HG02571 (cell line): Measurements from ENCODE around the gene RMND5B.
"Not testable (repeated sequence)": the region's sequence is repeated elsewhere in the genome, so short reads cannot be mapped to it uniquely, and the experiment has no call there.

Experiments
- ATAC-seq: cut with Tn5 transposase; IDR thresholded peaks from one replicate; pipeline ENCODE4 v1.9.1; 2021; ENCODE audit warnings: mild to moderate bottlenecking, moderate library complexity; ENCODE audit not compliant: unreplicated experiment

The RMND5B gene, protein sequence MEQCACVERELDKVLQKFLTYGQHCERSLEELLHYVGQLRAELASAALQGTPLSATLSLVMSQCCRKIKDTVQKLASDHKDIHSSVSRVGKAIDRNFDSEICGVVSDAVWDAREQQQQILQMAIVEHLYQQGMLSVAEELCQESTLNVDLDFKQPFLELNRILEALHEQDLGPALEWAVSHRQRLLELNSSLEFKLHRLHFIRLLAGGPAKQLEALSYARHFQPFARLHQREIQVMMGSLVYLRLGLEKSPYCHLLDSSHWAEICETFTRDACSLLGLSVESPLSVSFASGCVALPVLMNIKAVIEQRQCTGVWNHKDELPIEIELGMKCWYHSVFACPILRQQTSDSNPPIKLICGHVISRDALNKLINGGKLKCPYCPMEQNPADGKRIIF

GRCh38 chr5:178130576-178131445 is at the start of gene RMND5B:
Gene RMND5B, plus strand, starts transcription at chr5:178131014. Its CDS starts 7,106 bp downstream, at chr5:178138120.
- ATAC-seq = peak; percentile 76

DNA sequence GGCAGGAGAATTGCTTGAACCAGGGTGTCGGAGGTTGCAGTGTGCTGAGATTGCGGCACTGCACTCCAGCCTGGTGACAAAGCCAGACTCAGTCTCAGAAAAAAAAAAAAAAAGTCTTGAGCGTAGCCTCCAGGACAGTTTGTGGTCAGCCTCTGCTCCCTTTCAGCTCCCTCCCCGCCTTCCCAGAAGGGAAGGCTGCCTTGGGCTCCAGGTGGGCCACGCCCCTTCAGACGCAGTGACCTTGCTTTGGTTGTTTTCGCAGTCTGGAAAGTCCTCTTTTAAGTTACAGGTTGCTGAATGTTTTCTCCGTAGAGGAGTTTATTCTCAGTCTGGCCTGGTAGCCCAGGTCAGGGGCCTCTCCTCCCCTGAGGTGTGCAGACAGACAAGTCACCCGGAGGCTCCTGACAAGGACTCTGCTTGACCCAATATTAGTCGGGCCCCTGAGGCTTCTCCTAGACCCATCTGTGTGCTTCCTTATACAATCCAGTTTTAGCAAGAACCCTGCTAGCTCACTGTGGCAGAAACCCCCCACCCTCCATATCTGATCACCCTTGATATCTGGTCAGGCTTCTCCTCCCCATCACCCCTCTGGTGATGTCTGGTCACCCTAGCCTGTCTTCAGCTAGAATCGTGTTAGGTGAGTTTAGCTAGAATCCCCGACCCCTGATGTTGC is 49.1 kb upstream of the RMND5B start:
- ATAC-seq = no peak

- no peak for ATAC-seq
Measured at GRCh38 chr5:178083922-178084321, 46.9 kb upstream of the RMND5B start.

DNA sequence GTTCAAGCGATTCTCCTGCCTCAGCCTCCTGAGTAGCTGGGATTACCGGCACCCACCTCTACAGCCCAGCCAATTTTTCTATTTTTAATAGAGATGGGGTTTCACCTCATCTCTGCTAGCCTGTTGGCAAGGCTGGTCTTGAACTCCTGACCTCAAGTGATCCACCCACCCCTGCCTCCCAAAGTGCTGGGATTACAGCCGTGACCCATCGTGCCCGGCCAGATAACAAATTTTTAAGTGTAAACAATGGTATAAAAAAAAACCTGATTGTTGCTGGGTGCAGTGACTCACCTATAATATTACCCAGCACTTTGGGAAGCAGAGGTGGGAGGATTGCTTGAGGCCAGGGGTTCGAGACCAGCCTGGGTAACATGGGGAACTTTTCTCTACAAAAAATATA is 45.5 kb upstream of the RMND5B start:
- no peak for ATAC-seq

- no peak for ATAC-seq
Measured at GRCh38 chr5:178086266-178086665, 44.5 kb upstream of the RMND5B start.

GRCh38 chr5:178087199-178087598 is 43.6 kb upstream of the RMND5B start:
- ATAC-seq = not testable (repeated sequence)

DNA sequence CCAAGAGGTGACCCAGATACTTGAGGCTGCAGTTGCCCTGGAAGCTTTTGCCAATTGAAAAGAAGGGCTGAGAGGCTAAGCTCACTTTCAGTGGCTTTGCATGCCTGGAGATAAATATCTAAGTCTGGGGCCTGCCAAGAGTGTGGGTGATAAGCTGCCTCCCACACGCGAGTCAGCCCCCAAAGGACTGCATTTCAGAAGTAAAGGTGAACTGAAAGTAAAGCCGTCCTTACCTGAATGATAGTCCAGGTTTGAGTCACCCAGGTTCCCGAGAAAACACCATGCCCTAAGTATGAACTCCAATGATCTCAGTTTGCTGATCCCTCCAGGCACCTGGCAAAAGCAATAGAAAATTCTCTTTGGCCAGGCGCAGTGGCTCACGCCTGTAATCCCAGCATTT is 40.0 kb upstream of the RMND5B start:
- no peak for ATAC-seq

- ATAC-seq = no peak
Measured at GRCh38 chr5:178093134-178093533, 37.7 kb upstream of the RMND5B start.

- no peak for ATAC-seq
Measured at GRCh38 chr5:178094345-178094744, 36.5 kb upstream of the RMND5B start.

DNA sequence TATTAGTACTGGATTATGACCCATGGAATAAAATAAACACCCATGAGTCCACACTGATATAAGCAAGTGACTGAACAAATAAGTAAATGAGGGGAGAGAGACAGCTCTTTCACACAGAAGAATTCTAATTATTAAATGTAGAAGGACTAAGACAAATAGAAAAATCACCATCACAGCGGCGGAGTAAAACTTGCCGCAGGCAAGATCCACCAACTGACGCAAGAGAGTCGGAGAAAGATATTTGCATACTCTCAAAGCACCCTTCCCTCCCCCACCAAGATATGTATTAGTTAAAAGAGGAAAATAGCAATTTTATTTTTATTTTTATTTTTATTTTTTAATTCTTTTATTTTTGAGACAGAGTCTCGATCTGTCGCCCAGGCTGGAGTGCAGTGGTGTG is 32.1 kb upstream of the RMND5B start:
- no peak for ATAC-seq

DNA sequence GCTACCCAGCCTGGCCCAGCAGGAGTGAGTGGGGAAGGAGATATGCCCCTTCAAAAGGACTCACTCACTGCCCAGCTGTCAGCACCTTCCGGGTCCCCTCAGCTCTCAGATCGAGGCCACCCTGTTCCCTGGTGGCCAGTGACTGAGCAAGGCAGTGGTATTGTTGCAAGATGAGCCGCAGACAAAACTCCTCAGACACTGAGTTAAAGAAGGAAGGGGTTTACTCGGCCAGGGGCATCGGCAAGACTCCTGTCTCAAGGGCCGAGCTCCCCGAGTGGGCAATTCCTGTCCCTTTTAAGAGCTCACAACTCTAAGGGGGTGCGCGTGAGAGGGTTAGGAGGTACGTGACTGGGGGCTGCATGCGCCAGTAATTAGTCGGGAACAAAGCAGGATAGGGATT is 27.2 kb upstream of the RMND5B start:
- ATAC-seq = no peak

DNA sequence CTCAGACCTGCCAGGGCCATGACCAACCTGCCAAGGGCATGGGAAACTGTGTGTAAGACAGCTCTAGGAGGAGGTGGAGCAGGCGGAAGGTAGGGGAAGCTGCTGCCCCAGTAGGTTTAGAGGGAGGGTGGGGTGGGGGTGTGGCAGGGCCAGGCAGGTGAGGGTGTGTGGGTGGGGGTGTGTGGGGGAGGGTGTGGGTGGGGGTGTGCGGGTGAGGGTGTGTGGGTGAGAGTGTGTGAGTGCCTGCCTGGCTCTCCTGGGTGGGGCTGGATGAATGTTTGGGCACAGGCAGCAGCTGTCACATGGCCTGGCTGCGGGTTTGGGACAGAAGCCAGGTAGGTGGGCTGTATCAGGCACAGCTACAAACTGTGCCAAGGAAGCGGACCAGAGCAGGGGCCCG is 26.3 kb upstream of the RMND5B start:
- no peak for ATAC-seq

- no peak for ATAC-seq
Measured at GRCh38 chr5:178106086-178106485, 24.7 kb upstream of the RMND5B start.

DNA sequence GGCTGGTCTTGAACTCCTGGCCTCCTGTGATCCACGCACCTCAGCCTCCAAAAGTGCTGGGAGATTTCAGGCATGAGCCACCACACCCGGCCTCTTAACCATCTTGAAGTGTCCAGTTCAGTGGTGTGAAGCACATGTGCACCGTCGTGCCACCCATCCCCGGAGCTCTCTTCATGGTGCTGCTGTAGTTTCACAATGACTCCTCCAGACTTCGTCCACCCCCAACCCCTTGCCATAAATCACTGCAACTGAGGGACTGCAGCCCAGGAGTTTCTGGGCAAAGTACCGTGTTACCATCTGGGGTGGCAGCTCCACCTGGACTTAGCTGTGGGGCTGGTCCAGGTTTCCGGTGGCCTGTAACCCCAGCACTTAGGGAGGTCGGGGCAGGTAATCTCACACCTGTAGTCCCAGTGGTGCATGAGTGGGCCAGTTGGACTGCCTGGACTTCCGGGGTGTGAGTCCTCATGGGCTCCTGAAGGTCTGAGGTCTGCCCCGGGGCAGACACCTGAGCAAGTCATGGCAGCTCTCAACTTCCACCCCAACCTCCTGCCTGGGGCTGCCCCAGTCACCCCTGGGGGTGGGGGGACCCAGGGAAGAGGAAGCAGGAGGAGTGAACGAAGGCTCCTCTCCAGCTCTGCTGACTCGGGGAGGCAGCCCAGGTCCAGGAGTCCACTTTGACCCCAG is 24.1 kb upstream of the RMND5B start:
- ATAC-seq = no peak

DNA sequence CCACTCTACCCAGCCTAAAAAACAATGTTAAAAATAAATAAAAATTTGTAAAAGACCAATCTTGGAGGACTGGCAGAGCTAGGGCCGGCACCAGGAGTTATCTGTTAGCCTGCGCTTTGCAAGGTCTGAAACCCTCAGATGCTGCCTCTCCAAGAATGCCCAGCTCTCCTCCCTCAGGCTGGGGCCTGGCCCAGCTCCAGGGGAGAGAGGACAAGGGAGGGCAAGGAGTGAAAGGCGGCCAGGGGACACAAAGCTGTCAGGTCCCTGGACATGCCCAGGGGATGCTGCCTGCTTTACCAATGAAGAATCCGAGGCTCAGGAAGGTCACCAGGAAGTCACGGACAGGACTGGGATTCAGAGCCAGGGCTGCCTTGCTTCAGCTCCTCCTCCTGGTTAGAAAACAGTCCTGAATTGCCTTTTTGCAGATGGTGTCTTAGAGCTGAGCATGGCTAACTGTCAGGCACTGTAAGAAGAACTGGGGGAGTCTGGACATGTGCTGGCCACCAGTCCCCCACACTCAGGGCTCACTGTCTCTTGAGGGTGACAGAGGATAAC is 23.0 kb upstream of the RMND5B start:
- no peak for ATAC-seq

- ATAC-seq = no peak
Measured at GRCh38 chr5:178108446-178108845, 22.4 kb upstream of the RMND5B start.

DNA sequence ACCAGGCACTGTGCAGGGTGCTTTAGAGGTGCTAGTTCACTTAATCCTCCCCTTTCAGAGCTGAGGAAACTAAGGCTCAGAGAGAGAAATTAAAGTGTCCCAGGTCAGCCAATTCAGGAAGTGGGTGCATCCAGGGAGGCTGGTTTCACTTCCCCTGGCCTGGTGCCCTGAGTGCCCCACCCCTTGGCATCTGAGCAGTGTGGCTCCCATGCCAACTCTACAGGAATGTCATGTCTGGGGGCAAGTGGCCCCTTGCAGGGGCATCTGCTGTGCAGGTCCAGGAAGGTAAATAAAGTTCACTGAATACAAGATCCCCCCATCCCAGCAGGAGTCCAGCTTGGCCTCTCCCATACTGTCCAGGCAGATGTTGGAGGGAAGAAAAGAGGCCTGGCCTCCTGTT is 21.8 kb upstream of the RMND5B start:
- ATAC-seq = no peak

DNA sequence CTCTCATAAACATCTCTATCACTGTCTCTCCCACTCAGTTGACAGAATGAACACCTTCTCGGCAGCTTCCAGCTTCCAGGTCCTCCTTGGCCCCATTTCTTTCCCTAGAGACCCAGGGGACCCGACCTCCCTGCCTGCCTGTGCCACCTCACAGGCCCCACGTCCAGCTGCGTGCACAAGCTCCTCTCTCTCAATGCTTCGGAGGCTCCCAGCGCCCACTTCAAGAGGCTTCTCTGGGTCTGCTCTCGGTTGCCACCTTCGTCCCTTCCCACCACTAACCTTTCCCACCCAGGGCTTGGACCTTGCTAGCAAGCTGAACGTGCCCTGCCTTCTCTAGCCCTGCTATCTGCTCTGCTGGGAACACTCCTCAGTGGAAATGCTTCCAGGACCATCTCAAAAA is 20.3 kb upstream of the RMND5B start:
- no peak for ATAC-seq

GRCh38 chr5:178111925-178112324 is 18.9 kb upstream of the RMND5B start:
- no peak for ATAC-seq

GRCh38 chr5:178112545-178112944 is 18.3 kb upstream of the RMND5B start:
- no peak for ATAC-seq
